Measurements from ENCODE around the gene UCKL1. TPM values are rescaled to one million over a fixed set of nuclear protein-coding genes. Genes with fewer than 3 reads are reported as not detected.

UCKL1 gene
- 24.4 to 35.3 TPM (median 32.2 TPM) in 5 replicates for total RNA-seq (2022; extraction: Qiagen RNA extraction; ENCODE audit: low read depth)

GRCh38 chr20:63955827-63956663, at the start of gene UCKL1:
Gene UCKL1, minus strand, starts transcription at chr20:63956416. Its CDS starts 44 bp downstream, at chr20:63956372.

GRCh38 chr20:63980806-63981728, 24.9 kb upstream of the UCKL1 start, which contains the start of gene PRPF6:
Gene PRPF6, plus strand, starts transcription at chr20:63981132. Its CDS starts 114 bp downstream, at chr20:63981246.

DNA sequence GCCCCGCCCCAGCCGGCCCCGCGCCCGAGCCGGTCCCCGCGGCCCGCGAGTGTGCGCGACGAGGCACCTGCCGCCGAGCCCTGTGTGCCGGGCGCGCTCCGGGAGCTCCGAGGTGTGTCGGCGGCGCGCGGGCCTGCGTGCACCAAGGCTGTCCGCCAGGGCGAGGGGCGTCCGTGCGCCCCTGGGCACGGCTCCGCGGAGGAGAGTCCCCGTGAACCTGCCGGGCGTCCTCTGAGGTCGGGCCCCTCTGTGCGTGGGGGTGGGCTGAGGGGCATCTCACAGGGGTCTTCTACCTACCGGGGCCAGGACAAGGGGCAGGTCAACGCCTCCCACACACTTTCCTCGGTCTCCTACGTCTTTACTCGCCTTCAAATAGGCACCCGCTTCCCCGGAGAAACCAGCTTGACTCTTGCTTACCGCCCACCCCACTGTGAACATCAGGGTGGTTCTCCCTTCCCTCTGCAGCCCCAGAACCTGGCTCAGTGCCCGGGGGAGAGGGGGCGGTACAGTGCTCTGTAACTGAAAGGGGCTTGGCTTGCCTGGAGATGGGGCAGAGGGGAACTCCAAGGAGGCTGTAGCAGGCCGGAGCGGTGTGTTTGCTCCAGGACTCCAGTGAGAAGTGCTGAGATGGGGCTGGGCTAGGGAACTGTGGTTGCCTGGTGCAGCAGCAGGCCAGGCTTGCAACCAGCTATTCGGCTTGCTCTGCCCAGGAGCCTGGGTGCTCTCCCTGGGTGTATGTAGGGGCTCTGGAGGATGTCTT, 23.5 kb upstream of the UCKL1 start, which contains the start of gene SAMD10:
Gene SAMD10 (minus strand): TSS at position 86 of the 760 bp plus-strand sequence. CDS start 175 bp downstream, outside the sequence.

GRCh38 chr20:63969838-63970713, 13.9 kb upstream of the UCKL1 start, which contains the start of gene ZNF512B:
Gene ZNF512B, minus strand, starts transcription at chr20:63969930. Its CDS starts 1,980 bp downstream, at chr20:63967950.

DNA sequence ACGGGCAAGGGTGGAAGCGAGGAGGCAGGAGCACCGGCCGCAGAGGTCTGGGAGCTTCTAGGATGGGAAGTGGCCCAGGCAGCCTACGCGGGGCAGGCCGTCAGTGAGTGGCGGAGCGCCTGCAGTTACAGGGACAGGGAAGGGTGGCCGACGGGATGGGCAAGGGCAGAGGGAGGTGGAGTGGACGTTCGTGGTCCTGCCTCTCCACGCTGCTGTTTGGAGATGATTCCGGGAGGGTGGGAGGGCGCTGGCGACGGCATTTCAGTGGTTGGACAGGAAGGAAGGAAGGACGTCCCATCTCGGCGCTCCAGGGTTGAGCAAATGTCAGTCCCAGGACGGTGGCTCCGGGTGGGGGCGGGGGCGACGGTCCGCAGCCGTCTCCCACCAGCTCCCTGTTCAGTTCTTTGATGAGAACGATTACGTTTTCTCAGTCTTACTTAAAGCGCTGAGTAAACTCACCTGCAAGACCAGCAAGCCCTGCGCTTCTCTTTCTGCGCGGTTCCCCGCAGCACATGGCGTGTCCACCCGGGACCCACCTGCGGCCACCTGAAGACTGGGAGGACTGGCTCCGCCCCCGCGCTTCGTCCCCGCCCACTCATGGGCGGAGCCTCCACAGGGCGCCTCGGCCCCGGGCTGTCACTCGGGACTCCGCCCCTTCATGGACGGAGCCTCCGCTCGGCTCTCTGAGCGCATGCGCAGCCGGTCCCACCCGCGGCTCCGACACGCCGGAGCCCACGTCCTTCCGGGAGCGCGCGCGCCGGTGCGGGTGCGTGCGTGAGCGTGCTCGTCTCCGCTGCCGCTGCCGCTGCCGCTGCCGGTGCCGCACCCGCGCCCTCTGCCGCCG, 61.6 kb downstream of the UCKL1 start, which contains the start of gene DNAJC5:
Gene DNAJC5 (plus strand): TSS at position 769 of the 844 bp plus-strand sequence. CDS start 33,220 bp downstream, outside the sequence.

Other genes with a start within 250 kb of the UCKL1 start
- 31.8 to 43.5 TPM (median 36.1 TPM) in 5 replicates for gene ARFRP1, start 248.4 kb downstream of the UCKL1 start, total RNA-seq (2022; extraction: Qiagen RNA extraction; ENCODE audit: low read depth)
- gene ZGPAT, start 248.4 kb downstream of the UCKL1 start, total RNA-seq (2022; extraction: Qiagen RNA extraction; ENCODE audit: low read depth): 22.2 to 29.4 TPM (median 28.1 TPM) in 5 replicates
- 3.9 to 9.6 TPM (median 8.7 TPM) in 5 replicates for gene LIME1, start 219.8 kb downstream of the UCKL1 start, total RNA-seq (2022; extraction: Qiagen RNA extraction; ENCODE audit: low read depth)
- 62.3 to 102 TPM (median 97.2 TPM) in 5 replicates for gene SLC2A4RG, start 216.6 kb downstream of the UCKL1 start, total RNA-seq (2022; extraction: Qiagen RNA extraction; ENCODE audit: low read depth)
- 0.66 to 0.86 TPM (median 0.78 TPM) in 5 replicates for gene ZBTB46, start 125.2 kb downstream of the UCKL1 start, total RNA-seq (2022; extraction: Qiagen RNA extraction; ENCODE audit: low read depth)
- not detected in 5 replicates for gene ABHD16B, start 94.9 kb downstream of the UCKL1 start, total RNA-seq (2022; extraction: Qiagen RNA extraction; ENCODE audit: low read depth)
- gene TPD52L2, start 91.1 kb downstream of the UCKL1 start, total RNA-seq (2022; extraction: Qiagen RNA extraction; ENCODE audit: low read depth): 126 to 136 TPM (median 130 TPM) in 5 replicates
- 23.7 to 30.3 TPM (median 28.4 TPM) in 5 replicates for gene DNAJC5, start 61.3 kb downstream of the UCKL1 start, total RNA-seq (2022; extraction: Qiagen RNA extraction; ENCODE audit: low read depth)
- 9.1 to 12.4 TPM (median 11.8 TPM) in 5 replicates for gene ZNF512B, start 13.5 kb upstream of the UCKL1 start, total RNA-seq (2022; extraction: Qiagen RNA extraction; ENCODE audit: low read depth)
- gene SAMD10, start 23.2 kb upstream of the UCKL1 start, total RNA-seq (2022; extraction: Qiagen RNA extraction; ENCODE audit: low read depth): not detected in 5 replicates
- gene PRPF6, start 24.7 kb upstream of the UCKL1 start, total RNA-seq (2022; extraction: Qiagen RNA extraction; ENCODE audit: low read depth): 49.9 to 54.3 TPM (median 53.6 TPM) in 5 replicates
- gene C20orf204, start 79.8 kb upstream of the UCKL1 start, total RNA-seq (2022; extraction: Qiagen RNA extraction; ENCODE audit: low read depth): 0.33 to 0.64 TPM (median 0.57 TPM) in 5 replicates
- 1.7 to 2.6 TPM (median 2.2 TPM) in 5 replicates for gene SOX18, start 93.2 kb upstream of the UCKL1 start, total RNA-seq (2022; extraction: Qiagen RNA extraction; ENCODE audit: low read depth)
- gene TCEA2, start 106.8 kb upstream of the UCKL1 start, total RNA-seq (2022; extraction: Qiagen RNA extraction; ENCODE audit: low read depth): 32.3 to 48.6 TPM (median 44.4 TPM) in 5 replicates
- 17.9 to 32.1 TPM (median 28.1 TPM) in 5 replicates for gene RGS19, start 123.1 kb upstream of the UCKL1 start, total RNA-seq (2022; extraction: Qiagen RNA extraction; ENCODE audit: low read depth)
- 0.70 to 0.88 TPM (median 0.75 TPM) in 5 replicates for gene OPRL1, start 123.7 kb upstream of the UCKL1 start, total RNA-seq (2022; extraction: Qiagen RNA extraction; ENCODE audit: low read depth)
- gene LKAAEAR1, start 128.0 kb upstream of the UCKL1 start, total RNA-seq (2022; extraction: Qiagen RNA extraction; ENCODE audit: low read depth): 0.95 to 2.2 TPM (median 1.1 TPM) in 5 replicates
- gene NPBWR2, start 151.1 kb upstream of the UCKL1 start, total RNA-seq (2022; extraction: Qiagen RNA extraction; ENCODE audit: low read depth): not detected in 5 replicates
- gene MYT1, start 208.0 kb upstream of the UCKL1 start, total RNA-seq (2022; extraction: Qiagen RNA extraction; ENCODE audit: low read depth): 0.09 to 0.28 TPM (median 0.14 TPM) in 4 of 5 replicates, not detected in the other

Measured in A549 treated with GW870086 at 1 μM for 4 hours (cell line).